Measurements from ENCODE around the gene VWF. TPM values are rescaled to one million over a fixed set of nuclear protein-coding genes. Genes with fewer than 3 reads are reported as not detected.
A peak's percentile ranks its signal among the peaks of the same experiment; 100 is the strongest.
"Not testable (repeated sequence)": the region's sequence is repeated elsewhere in the genome, so short reads cannot be mapped to it uniquely, and the experiment has no call there.

The VWF gene
- under 1 TPM; 0.33 to 0.71 (median 0.58) TPM for total RNA-seq

GRCh38 chr12:6124411-6125309 lies at the start of gene VWF:
Gene VWF, minus strand, starts transcription at chr12:6124670. Its CDS starts 1,474 bp downstream, at chr12:6123196.
- H3K4me1 Mint-ChIP-seq (ENCODE audit: low read depth), result no peaks in the 10 kb centered on the region
- ATAC-seq (no peak), DNase-seq (no peak)
- H3K4me3 Mint-ChIP-seq, result no peak within 1 kb of the TSS
- H3K9me3 Mint-ChIP-seq, result no peaks in the 10 kb centered on the region
- H3K27me3 Mint-ChIP-seq (ENCODE audit: low read depth), result peaks cover 5% of the 10 kb centered on the region
- no peaks in the 10 kb centered on the region for H3K36me3 Mint-ChIP-seq (ENCODE audit: insufficient read depth)

- no peak for DNase-seq
- H3K27me3 Mint-ChIP-seq (ENCODE audit: low read depth), result no peaks in the 10 kb centered on the region
- H3K36me3 Mint-ChIP-seq (ENCODE audit: insufficient read depth), result no peaks in the 10 kb centered on the region
- no peak for ATAC-seq
- no peak overlapping the region for H3K4me3 Mint-ChIP-seq
- peaks cover 15% of the 10 kb centered on the region for H3K4me1 Mint-ChIP-seq (ENCODE audit: low read depth)
- no peaks in the 10 kb centered on the region for H3K9me3 Mint-ChIP-seq
Measured at GRCh38 chr12:6172862-6173261, 48.4 kb upstream of the VWF start.

GRCh38 chr12:6172086-6172485 lies 47.6 kb upstream of the VWF start:
- DNase-seq, result no peak
- peaks cover 23% of the 10 kb centered on the region for H3K4me1 Mint-ChIP-seq (ENCODE audit: low read depth)
- no peak overlapping the region for H3K4me3 Mint-ChIP-seq
- no peaks in the 10 kb centered on the region for H3K9me3 Mint-ChIP-seq
- H3K27me3 Mint-ChIP-seq (ENCODE audit: low read depth), result no peaks in the 10 kb centered on the region
- no peaks in the 10 kb centered on the region for H3K36me3 Mint-ChIP-seq (ENCODE audit: insufficient read depth)
- no peak for ATAC-seq

- ATAC-seq (no peak), DNase-seq (no peak)
- H3K9me3 Mint-ChIP-seq, result no peaks in the 10 kb centered on the region
- H3K36me3 Mint-ChIP-seq (ENCODE audit: insufficient read depth), result no peaks in the 10 kb centered on the region
- peaks cover 26% of the 10 kb centered on the region for H3K4me1 Mint-ChIP-seq (ENCODE audit: low read depth)
- H3K4me3 Mint-ChIP-seq, result no peak overlapping the region
- no peaks in the 10 kb centered on the region for H3K27me3 Mint-ChIP-seq (ENCODE audit: low read depth)
Measured at GRCh38 chr12:6171409-6172015, 47.0 kb upstream of the VWF start.

GRCh38 chr12:6167327-6168280 lies 43.1 kb upstream of the VWF start:
- H3K4me1 Mint-ChIP-seq (ENCODE audit: low read depth), result peaks cover 28% of the 10 kb centered on the region
- H3K9me3 Mint-ChIP-seq, result no peaks in the 10 kb centered on the region
- ATAC-seq, result peak; percentile 90 to 91

GRCh38 chr12:6166808-6167207 lies 42.3 kb upstream of the VWF start:
- no peaks in the 10 kb centered on the region for H3K9me3 Mint-ChIP-seq
- H3K4me1 Mint-ChIP-seq (ENCODE audit: low read depth), result peaks cover 28% of the 10 kb centered on the region
- DNase-seq (no peak), ATAC-seq (no peak)
- H3K4me3 Mint-ChIP-seq, result no peak overlapping the region
- H3K27me3 Mint-ChIP-seq (ENCODE audit: low read depth), result no peaks in the 10 kb centered on the region
- H3K36me3 Mint-ChIP-seq (ENCODE audit: insufficient read depth), result no peaks in the 10 kb centered on the region

More at GRCh38 chr12:6167327-6168280, 43.1 kb upstream of the VWF start:
- peak overlapping the region; percentile 22 for H3K4me3 Mint-ChIP-seq
- no peaks in the 10 kb centered on the region for H3K36me3 Mint-ChIP-seq (ENCODE audit: insufficient read depth)
- peak; percentile 47 for DNase-seq
- no peaks in the 10 kb centered on the region for H3K27me3 Mint-ChIP-seq (ENCODE audit: low read depth)

GRCh38 chr12:6165395-6165794 lies 40.9 kb upstream of the VWF start:
- ATAC-seq (no peak), DNase-seq (no peak)
- H3K27me3 Mint-ChIP-seq (ENCODE audit: low read depth), result no peaks in the 10 kb centered on the region
- H3K36me3 Mint-ChIP-seq (ENCODE audit: insufficient read depth), result no peaks in the 10 kb centered on the region
- no peaks in the 10 kb centered on the region for H3K9me3 Mint-ChIP-seq
- H3K4me3 Mint-ChIP-seq, result no peak overlapping the region
- peaks cover 28% of the 10 kb centered on the region for H3K4me1 Mint-ChIP-seq (ENCODE audit: low read depth)

- no peak for ATAC-seq
- DNase-seq, result no peak
- H3K27me3 Mint-ChIP-seq (ENCODE audit: low read depth), result no peaks in the 10 kb centered on the region
Measured at GRCh38 chr12:6163416-6164060, 39.1 kb upstream of the VWF start.

GRCh38 chr12:6161124-6161882 lies 36.8 kb upstream of the VWF start:
- Mint-ChIP-seq H3K9me3 (no peaks in the 10 kb centered on the region), H3K36me3 (ENCODE audit: insufficient read depth) (no peaks in the 10 kb centered on the region), H3K4me3 (no peak overlapping the region), H3K27me3 (ENCODE audit: low read depth) (no peaks in the 10 kb centered on the region), H3K4me1 (ENCODE audit: low read depth) (peaks cover 1% of the 10 kb centered on the region)
- ATAC-seq (no peak), DNase-seq (no peak)

More at GRCh38 chr12:6163416-6164060, 39.1 kb upstream of the VWF start:
- Mint-ChIP-seq H3K36me3 (ENCODE audit: insufficient read depth) (no peaks in the 10 kb centered on the region), H3K4me3 (no peak overlapping the region), H3K4me1 (ENCODE audit: low read depth) (peaks cover 19% of the 10 kb centered on the region), H3K9me3 (no peaks in the 10 kb centered on the region)

- not testable (repeated sequence) for H3K27me3 Mint-ChIP-seq (ENCODE audit: low read depth); ATAC-seq; H3K4me3 Mint-ChIP-seq; DNase-seq; H3K4me1 Mint-ChIP-seq (ENCODE audit: low read depth); H3K36me3 Mint-ChIP-seq (ENCODE audit: insufficient read depth); H3K9me3 Mint-ChIP-seq
Measured at GRCh38 chr12:6160049-6160649, 35.7 kb upstream of the VWF start.

- not testable (repeated sequence) for H3K27me3 Mint-ChIP-seq (ENCODE audit: low read depth); DNase-seq; H3K4me1 Mint-ChIP-seq (ENCODE audit: low read depth); ATAC-seq; H3K36me3 Mint-ChIP-seq (ENCODE audit: insufficient read depth); H3K9me3 Mint-ChIP-seq; H3K4me3 Mint-ChIP-seq
Measured at GRCh38 chr12:6159166-6160011, 34.9 kb upstream of the VWF start.

- Mint-ChIP-seq H3K4me3 (no peak overlapping the region), H3K36me3 (ENCODE audit: insufficient read depth) (no peaks in the 10 kb centered on the region), H3K4me1 (ENCODE audit: low read depth) (no peaks in the 10 kb centered on the region), H3K27me3 (ENCODE audit: low read depth) (peaks cover 3% of the 10 kb centered on the region), H3K9me3 (no peaks in the 10 kb centered on the region)
- DNase-seq (no peak), ATAC-seq (no peak)
Measured at GRCh38 chr12:6158749-6159148, 34.3 kb upstream of the VWF start.

All from activated T-cell treated with anti-CD3 and anti-CD28 coated beads, Interleukin-2, amount 50 U/mL, for 4 hours (primary cell).